HG03439 (cell line): Measurements from ENCODE around the gene RER1.
"Not testable (repeated sequence)": the region's sequence is repeated elsewhere in the genome, so short reads cannot be mapped to it uniquely, and the experiment has no call there.

Source experiments
- ATAC-seq: cut with Tn5 transposase; IDR thresholded peaks from one replicate; pipeline ENCODE4 v1.9.1; 2021; ENCODE audit warnings: mild to moderate bottlenecking, moderate library complexity; ENCODE audit not compliant: unreplicated experiment

RER1 gene

DNA sequence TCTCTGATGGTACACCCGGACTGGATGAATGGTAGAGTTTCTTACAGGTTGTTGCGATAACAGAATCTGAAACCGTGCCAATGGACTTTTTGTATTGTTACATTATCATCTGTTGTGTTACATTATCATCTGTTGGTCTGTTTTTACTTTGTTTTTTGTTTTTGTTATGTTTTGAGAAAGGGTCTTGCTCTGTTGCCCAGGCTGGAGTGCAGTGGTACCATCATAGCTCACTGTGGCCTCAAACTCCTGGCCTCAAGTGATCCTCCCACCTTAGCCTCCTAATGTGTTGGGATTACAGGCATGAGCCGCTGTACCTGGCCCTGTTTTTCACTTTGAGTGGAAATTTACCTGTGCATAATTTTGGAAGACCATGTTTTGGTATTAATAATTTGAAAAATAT is 30.9 kb downstream of the RER1 start:
- no peak for ATAC-seq

GRCh38 chr1:2425892-2426291 is 34.3 kb downstream of the RER1 start:
- no peak for ATAC-seq

DNA sequence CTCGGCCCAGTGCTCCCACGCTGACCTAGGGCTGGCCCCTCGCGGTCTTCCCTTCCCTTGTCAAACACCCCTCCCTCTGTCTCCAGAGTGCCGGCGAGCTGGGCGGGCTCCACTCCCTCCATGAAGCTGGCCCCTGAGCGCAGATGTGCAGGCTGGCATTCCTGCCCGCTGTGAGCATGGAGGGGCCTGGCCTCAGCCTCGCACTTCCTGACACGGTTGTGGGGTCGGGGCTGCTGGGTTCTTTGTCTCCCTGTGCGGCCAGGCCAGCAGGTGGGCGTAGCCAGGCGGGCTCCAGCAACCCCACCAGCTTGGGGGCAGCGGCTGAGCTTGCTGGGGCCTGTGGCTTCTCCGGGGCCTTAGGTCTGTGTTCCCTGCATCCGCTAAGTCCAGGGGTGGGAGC is 34.9 kb downstream of the RER1 start:
- no peak for ATAC-seq

DNA sequence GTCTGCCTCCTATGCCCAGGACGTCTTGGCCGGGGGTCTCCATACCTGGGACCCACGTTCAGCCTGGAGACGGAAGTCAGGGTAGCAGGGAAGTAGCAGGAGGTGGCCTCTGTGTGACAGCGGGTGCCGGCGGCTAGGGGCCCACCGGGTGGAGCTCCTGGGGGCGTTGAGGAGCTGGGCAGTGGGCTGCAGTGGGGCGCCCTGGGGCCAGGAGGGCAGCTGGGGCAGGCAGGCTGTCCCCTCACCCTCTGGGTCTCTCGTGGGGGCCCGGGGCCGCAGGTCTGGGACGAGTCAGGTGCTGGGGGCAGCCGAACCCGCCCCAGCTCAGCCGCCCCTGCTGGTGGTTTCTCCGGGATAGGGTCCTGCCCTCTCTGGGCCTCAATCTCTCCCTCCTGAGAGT is 35.4 kb downstream of the RER1 start:
- no peak for ATAC-seq

DNA sequence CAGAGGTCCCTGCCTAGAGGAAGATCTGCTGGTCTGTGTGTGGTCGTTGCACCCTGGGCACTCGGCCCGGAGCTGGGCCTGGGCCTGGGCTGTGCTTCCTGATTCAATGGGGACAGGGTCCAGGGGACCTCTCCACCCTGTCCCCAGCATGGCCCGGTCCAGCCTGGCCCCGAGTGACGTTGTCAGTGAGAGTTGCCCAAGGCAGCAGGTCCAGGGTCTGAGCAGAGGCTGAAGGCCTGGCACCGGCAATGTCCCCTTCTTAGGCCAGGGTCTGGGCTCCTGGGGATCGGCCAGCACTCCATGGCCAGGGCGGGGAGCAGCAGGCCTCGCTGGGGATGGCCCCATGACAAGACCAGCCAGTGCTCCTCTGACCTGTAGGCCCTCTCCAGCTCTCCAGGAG is 36.3 kb downstream of the RER1 start:
- no peak for ATAC-seq

DNA sequence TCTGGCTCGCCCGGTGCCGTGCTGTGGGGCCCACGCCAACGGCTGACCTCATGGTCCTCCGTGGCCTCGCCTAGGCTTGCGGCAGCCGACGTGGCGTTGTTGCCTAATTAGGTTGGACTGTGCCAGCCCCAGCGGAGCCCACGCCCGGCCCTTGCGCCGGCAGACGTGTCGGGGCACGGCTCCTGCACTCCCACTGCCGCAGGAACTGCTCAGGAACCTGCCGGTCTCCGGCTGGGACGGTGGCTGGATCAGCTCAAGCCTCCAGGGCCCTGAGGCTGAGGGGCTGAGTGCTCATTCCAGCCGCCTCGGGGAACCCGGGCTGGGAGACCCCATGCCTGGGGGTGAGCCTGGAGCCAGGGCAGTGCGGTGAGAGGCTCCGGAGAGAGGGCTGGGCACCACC is 36.8 kb downstream of the RER1 start:
- no peak for ATAC-seq

- ATAC-seq, result no peak
Measured at GRCh38 chr1:2429780-2430591, 38.3 kb downstream of the RER1 start.

DNA sequence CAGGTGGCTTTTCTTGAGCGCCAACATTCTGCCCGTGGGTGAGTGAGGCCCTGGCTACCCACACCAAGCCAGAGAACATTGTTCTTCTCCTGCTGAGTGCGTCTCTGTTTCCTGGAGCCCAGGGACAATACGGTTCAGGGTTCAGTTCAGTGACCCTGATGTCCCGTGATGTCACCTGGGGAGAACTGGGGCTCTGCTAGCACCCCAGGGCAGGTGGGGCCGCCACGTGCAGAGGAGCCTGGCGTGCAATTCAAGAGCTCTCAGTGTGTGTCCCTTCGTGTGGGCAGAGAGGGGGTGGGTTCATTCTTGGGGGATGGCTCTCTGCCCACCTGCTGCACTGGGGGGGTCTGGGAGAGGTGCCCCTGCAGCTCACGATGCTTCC is 38.9 kb downstream of the RER1 start:
- no peak for ATAC-seq

DNA sequence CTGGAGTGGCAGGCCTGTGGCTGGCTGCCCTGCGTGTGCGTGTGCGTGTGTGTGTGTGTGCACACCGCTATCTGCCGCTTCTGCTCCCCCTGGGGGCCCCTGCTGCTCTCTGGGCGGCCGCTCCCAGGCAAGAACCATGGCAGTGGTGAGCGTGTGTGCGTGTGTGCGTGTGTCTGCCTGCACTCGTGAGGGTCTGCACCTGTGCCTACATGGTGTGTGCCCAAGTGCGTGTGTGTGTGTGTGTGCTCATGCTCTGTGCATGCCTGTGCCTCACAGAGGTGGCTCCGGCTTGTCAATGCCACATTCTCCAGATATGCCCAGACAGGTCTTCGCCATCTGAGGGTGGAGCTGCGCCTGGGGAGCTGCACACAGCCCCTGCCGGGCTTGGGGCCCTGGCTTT is 39.5 kb downstream of the RER1 start:
- no peak for ATAC-seq

- no peak for ATAC-seq
Measured at GRCh38 chr1:2431518-2431917, 39.9 kb downstream of the RER1 start.

GRCh38 chr1:2432441-2432844 is 40.8 kb downstream of the RER1 start:
- no peak for ATAC-seq

- no peak for ATAC-seq
Measured at GRCh38 chr1:2433196-2433595, 41.6 kb downstream of the RER1 start.

DNA sequence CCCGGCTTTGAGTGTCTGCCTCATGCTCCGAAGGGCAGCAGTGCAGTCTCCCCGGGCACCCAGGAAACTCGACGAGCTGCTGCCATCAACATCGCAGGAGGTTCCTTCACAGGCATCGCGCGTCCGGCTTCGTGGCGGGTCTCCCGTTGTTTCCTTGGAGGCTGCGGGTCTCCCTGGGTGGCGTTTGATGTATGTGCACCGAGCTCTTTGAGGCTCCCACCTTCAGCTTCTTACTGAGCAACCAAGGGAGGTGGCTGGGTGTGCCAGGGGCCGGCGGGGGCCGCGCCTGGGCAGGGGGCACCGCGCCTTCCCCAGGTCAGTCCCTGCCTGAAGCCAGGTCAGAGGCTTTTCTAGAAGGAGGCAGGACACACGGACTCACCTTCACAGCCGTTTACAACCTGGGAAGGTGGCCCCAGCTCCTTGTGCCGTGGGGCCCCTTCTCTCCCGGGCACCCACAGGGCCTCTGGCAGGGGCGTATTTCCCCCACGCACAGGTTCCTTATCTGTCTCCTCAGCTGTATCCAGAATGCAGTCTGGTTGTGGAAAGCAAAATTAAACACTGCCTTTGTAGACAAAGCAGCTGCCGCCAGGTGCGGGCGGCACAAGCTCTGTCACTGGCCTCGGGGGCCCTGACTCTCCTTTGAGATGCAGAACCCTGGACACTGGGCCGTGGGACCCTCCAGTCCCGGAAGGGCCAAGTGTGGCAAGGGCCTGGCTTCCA is 42.5 kb downstream of the RER1 start:
- no peak for ATAC-seq

GRCh38 chr1:2435091-2435490 is 43.5 kb downstream of the RER1 start:
- no peak for ATAC-seq

DNA sequence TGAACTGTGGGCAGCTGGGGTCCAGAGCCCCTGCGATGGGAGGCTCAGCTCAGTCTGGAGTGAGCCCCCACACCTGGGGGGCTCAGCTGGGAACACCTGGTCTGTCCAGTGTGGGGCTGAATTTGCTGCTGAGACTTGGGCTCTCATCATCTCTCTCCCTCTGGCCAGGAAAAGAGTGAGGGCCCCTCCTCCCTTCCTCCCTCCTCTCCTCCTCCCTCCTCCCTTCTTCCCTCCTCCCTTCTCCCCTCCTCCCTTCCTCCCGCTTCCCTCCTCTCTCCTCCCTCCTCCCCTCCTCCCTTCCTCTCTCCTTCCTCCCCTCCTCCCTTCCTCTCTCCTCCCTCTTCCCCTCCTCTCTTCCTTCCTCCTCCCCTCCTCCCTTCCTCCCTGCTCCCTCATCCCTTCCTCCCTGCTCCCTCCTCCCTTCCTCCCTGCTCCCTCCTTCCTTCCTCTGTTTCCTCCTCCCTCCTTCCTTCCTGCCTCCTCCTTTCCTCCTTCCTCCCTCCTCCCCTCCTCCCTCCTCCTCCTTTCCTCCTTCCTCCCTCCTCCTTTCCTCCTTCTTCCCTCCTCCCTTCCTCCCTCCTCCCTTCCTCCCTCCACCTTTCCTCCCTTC is 44.2 kb downstream of the RER1 start:
- ATAC-seq, result no peak

DNA sequence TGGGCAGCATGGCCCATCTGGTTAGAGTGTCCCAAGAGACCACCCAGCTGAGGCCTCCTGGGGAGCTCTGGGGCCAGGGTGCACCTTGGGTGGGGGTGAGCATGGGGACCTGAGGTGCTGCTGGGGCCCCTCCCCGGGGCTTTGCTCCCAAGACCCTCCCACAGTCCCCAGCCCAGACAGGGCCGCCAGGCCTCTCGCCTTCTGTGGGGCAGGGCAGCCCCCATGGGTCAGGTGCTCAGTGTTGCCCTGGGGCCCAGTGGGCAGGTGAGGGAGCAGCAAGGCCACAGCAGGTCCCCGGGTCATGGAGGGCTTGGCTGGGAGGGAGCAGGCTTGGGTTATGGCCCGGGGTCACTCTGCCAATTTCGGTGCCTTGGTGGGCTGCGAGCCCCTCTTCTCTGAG is 45.2 kb downstream of the RER1 start:
- no peak for ATAC-seq

- no peak for ATAC-seq
Measured at GRCh38 chr1:2437617-2438016, 46.0 kb downstream of the RER1 start.

GRCh38 chr1:2438038-2438437 is 46.4 kb downstream of the RER1 start:
- ATAC-seq, result no peak

GRCh38 chr1:2438641-2439040 is 47.0 kb downstream of the RER1 start:
- no peak for ATAC-seq

- ATAC-seq, result no peak
Measured at GRCh38 chr1:2439369-2439768, 47.7 kb downstream of the RER1 start.

DNA sequence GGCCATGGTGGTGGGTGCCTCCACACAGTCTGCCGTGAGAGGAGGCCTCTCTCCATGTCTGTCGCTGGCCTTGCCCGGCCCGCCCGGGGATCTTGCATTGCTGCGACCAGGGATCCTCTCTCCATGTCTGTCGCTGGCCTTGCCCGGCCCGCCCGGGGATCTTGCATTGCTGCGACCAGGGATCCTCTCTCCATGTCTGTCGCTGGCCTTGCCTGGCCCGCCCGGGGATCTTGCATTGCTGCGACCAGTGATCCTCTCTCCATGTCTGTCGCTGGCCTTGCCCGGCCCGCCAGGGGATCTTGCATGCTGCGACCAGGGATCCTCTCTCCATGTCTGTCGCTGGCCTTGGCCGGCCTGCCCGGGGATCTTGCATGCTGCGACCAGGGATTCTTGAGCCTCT is 48.7 kb downstream of the RER1 start:
- ATAC-seq, result not testable (repeated sequence)

DNA sequence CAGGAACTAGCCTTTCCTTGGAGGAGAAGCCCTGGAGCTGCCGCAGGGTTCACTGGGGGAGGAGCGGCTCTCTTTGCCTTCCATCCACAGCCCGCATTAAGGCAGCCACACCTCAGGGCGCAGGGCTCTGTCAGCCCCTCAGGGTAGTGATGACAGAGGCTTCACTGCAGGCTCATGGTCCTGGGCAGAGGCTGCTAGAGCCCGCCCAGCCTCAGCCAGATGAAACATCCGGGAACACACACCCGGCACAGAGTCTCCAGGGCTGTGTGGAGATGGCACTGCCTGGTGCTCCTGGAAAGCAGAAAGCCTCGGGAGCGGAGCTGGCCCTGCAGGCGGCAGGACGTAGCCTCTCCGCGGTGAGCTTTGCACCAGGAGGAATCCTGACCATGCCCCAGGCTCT is 50.1 kb downstream of the RER1 start:
- no peak for ATAC-seq
